ENCODE data around the gene DMRT3. TPM values are rescaled to one million over a fixed set of nuclear protein-coding genes. Genes with fewer than 3 reads are reported as not detected.
A peak's percentile ranks its signal among the peaks of the same experiment; 100 is the strongest.

Gene DMRT3, protein sequence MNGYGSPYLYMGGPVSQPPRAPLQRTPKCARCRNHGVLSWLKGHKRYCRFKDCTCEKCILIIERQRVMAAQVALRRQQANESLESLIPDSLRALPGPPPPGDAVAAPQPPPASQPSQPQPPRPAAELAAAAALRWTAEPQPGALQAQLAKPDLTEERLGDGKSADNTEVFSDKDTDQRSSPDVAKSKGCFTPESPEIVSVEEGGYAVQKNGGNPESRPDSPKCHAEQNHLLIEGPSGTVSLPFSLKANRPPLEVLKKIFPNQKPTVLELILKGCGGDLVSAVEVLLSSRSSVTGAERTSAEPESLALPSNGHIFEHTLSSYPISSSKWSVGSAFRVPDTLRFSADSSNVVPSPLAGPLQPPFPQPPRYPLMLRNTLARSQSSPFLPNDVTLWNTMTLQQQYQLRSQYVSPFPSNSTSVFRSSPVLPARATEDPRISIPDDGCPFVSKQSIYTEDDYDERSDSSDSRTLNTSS
- total RNA-seq, result under 1 TPM in 1 of 4 donors, not detected in 3; 0.55 TPM

DNA sequence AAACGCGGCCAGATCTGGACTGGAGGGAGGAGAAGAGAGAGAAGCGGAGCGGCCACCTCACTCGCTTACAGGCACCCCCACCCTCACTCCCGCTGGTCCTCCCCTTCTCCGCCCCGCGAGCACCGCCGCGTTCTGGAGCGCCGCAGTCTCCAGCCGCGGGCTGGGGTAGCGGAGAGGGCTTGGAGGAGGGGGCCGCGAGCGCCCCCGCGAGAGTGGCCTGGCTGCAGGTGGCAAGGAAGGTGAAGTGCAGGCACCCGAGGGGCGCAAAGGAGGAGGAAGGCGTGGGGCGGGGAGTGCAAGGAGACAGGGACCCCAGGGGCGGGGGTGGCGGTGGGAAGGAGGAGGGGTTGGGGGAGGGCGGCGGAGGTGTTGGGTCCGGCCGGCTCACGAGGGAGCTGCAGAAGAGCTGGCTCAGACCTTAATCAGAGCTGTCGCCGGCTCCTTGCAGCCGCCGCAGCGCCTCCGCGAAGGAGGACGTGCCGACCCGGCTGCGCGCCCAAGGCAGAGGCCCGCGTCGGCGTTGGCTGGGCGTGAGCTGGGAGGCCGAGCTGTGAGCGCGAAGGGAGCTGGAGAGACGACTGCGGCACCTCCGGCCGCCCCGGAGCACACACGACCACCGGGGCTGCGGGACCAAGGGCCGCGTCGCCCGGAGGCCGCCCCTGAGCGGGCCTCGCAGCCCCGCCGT lies at the start of gene DMRT3:
Gene DMRT3 (plus strand): TSS at position 398 of the 685 bp plus-strand sequence. CDS start 347 bp downstream, outside the sequence.
- DNase-seq (ENCODE audit: low spot score in 2 of 2), result peak in 1 of 2 donors; percentile 67
- 1 to 2% methylated on average over 24 to 44 of the region's 70 CpGs for WGBS, 2 donors
- no peak within 1 kb of the TSS for H3K4me3 ChIP-seq (ENCODE audit: low read depth, poor library complexity, severe bottlenecking)
- intact Hi-C loops (cut with DNase I; ENCODE audit: low total_unique reads), result no loop called here
- TF ChIP-seq POLR2A (IDR thresholded peaks at IDR 0.05), result no peak
- TF ChIP-seq, protein P1, sequence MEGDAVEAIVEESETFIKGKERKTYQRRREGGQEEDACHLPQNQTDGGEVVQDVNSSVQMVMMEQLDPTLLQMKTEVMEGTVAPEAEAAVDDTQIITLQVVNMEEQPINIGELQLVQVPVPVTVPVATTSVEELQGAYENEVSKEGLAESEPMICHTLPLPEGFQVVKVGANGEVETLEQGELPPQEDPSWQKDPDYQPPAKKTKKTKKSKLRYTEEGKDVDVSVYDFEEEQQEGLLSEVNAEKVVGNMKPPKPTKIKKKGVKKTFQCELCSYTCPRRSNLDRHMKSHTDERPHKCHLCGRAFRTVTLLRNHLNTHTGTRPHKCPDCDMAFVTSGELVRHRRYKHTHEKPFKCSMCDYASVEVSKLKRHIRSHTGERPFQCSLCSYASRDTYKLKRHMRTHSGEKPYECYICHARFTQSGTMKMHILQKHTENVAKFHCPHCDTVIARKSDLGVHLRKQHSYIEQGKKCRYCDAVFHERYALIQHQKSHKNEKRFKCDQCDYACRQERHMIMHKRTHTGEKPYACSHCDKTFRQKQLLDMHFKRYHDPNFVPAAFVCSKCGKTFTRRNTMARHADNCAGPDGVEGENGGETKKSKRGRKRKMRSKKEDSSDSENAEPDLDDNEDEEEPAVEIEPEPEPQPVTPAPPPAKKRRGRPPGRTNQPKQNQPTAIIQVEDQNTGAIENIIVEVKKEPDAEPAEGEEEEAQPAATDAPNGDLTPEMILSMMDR (IDR thresholded peaks at IDR 0.05), result no peak

DNA sequence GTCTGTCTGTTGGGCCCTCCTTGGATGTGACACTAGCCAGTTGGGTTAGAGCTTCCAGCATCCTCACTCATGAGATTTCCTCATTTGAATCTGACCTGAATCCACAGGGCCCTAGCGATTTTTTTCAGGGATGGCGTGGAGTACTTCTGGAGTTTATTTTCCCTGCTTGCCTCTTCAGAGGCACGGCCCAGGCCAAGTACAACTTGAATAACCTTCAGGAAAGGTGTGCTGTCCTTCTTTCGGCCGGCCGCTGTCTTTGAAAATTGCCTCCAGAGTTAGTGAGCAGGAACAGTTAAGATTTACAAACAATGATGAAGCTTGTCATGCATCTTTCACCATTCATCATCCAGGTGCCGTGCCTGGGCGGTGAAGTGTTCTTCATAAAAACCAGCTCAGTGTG lies 49.5 kb upstream of the DMRT3 start:
- 92 to 94% methylated on average over 8 of the region's 8 CpGs for WGBS, 2 donors
- no peak for DNase-seq (ENCODE audit: low spot score in 2 of 2)
- no peak overlapping the region for H3K4me3 ChIP-seq (ENCODE audit: low read depth, poor library complexity, severe bottlenecking)
- no peak for TF ChIP-seq POLR2A (IDR thresholded peaks at IDR 0.05)
- TF ChIP-seq, protein P1 (IDR thresholded peaks at IDR 0.05), result no peak
- intact Hi-C loops (cut with DNase I; ENCODE audit: low total_unique reads), result no loop called here

DNA sequence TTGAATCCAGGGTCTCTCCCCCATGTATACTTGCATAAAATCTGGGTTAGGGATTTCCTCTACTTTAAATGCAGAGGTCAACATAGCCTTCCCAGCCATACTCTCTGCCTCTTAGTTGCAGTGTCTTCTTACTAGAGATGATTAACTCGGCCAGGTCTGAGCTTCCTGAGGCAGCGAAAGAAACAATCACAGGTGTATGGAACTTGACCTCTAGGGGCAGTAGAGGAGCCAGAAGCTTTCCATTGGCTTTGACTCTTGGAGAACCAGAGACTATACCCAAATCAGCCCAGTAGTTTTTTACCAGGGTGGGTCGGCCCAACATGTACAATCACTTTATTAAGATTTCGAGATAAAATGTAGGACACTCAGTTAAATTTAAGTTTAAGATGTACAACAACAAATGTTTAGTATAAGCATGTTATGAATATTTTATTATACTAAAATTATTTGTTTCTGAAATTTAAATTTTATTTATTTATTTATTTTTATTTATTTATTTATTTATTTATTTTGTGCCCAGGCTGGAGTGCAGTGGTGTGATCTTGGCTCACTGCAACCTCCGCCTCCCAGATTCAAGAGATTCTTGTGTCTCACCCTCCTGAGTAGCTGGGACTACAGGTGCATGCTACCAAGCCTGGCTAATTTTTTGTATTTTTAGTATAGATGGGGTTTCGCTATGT lies 48.0 kb upstream of the DMRT3 start:
- no peak for DNase-seq (ENCODE audit: low spot score in 2 of 2)
- intact Hi-C loops (cut with DNase I; ENCODE audit: low total_unique reads), result no loop called here
- TF ChIP-seq, protein P1 (IDR thresholded peaks at IDR 0.05), result no peak
- no peak for TF ChIP-seq POLR2A (IDR thresholded peaks at IDR 0.05)
- 80% methylated on average over 6 of the region's 6 CpGs for WGBS, 2 donors
- no peak overlapping the region for H3K4me3 ChIP-seq (ENCODE audit: low read depth, poor library complexity, severe bottlenecking)

DNA sequence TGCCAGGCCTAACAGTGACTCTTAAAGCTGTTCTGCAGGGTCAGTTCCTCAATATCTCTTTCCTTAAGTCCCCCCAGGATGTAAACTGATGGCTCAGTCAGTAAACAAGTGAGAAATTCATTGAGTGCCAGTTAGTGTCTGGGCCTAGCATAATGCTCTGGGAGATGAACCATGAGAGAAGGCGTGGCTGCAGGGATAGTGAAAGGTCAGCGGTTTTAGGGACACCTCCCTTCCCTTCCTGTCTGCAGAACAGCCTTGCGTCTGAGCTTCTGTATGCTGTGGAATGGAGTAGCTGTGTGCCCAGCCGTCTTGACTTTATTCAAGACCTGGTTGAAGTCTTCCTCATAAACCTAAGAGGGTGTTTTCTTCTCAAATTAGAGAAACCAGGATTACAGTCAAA lies 46.7 kb upstream of the DMRT3 start:
- TF ChIP-seq, protein P1 (IDR thresholded peaks at IDR 0.05), result no peak
- TF ChIP-seq POLR2A (IDR thresholded peaks at IDR 0.05), result no peak
- intact Hi-C loops (cut with DNase I; ENCODE audit: low total_unique reads), result no loop called here
- no peak for DNase-seq (ENCODE audit: low spot score in 2 of 2)
- no peak overlapping the region for H3K4me3 ChIP-seq (ENCODE audit: low read depth, poor library complexity, severe bottlenecking)
- WGBS, 2 donors, result 83 to 88% methylated on average over 4 of the region's 4 CpGs

DNA sequence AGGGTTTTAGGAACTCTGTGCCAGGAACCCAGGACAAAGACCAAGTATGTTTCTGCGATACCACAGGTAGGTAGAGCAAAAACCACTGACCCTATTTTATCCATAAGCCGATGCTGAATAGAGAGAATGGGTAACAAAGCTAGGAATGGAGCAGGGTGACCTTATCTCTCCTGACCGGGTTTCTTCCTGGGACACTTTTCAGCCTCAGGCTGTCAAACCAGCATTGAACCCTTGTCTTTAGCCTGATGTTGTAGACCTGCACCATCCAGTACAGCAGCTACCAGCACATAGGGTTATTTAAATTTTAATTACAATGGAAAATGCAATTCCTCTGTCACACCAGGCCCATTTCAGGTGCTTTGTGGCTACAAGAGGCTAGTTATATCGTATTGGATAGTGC lies 43.1 kb upstream of the DMRT3 start:
- no peak for DNase-seq (ENCODE audit: low spot score in 2 of 2)
- intact Hi-C loops (cut with DNase I; ENCODE audit: low total_unique reads), result no loop called here
- TF ChIP-seq, protein P1 (IDR thresholded peaks at IDR 0.05), result no peak
- no peak for TF ChIP-seq POLR2A (IDR thresholded peaks at IDR 0.05)
- 92 to 98% methylated on average over 4 of the region's 4 CpGs for whole genome bisulfite sequencing, 2 donors
- no peak overlapping the region for H3K4me3 ChIP-seq (ENCODE audit: low read depth, poor library complexity, severe bottlenecking)
